ENCODE measurements around the gene WNK1.

DNA sequence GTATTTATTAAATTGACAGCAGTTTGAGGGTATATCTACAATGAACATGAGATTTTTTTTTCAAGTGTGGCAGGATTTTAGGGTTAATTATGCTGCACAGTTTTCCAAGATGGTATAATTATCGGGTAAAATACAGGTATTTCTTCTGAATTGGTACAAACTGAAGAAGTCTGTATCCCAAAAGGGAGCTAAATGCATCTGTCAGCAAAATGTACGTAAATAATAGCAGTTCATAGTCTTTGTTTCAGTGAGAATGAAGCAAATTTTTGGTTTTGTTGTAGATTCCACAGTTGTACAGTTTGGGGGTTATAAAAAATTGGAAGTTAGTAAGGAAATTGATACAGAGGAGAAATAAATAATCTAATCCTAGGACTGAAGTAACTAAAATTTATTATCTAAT lies 133.8 kb downstream of the WNK1 start:
- TF ChIP-seq CTCF (IDR thresholded peaks at IDR 0.05) (no peak), POLR2AphosphoS5 (IDR thresholded peaks at IDR 0.05) (no peak)

Data from breast epithelium (tissue), 3 donors.